Stimulated activated naive CD4-positive, alpha-beta T cell treated with Interleukin-2 at 50 U/mL for 16 hours (primary cell): ENCODE data around the gene APRT.

Experiments used
- DNase-seq: peaks from one replicate; lab custom pipeline; 2025; lab: John Stamatoyannopoulos, UW

The APRT gene

DNA sequence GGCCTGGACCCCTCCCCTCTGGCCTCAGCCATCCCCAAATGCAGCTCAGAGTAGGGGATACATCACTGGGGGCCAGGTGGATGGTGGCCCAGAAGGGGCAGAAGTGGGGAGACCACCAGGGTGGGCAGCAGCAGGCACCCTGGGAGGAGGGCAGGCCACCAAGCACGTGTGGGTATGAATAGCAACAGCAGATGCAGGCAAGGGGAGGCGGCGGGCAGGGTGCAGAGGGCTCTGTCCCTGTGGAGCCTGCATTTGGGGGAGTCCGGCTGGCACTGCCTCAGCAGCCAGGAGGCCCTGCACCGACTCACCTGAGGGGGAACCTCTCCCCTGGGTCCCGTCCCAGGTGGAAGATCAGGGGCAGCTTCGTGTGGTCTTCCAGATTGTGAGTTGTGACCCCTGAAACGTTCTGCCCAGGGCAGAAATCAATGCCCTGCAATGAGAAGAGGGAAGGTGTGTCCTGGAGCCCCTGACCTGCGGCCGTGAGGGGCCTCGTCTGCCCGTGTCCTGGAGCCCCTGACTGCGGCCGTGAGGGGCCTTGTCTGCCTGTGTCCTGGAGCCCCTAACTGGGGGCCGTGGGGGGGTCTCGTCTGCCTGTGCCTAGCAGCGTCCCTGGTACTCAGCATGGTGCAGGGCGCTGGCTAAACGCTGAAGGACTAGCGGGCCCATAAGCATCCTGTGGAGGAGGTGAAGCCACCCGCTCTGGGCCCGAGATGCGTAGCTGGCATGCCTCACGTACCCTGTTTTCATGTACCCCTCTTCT is 10.7 kb upstream of the APRT start:
- no peak for DNase-seq

DNA sequence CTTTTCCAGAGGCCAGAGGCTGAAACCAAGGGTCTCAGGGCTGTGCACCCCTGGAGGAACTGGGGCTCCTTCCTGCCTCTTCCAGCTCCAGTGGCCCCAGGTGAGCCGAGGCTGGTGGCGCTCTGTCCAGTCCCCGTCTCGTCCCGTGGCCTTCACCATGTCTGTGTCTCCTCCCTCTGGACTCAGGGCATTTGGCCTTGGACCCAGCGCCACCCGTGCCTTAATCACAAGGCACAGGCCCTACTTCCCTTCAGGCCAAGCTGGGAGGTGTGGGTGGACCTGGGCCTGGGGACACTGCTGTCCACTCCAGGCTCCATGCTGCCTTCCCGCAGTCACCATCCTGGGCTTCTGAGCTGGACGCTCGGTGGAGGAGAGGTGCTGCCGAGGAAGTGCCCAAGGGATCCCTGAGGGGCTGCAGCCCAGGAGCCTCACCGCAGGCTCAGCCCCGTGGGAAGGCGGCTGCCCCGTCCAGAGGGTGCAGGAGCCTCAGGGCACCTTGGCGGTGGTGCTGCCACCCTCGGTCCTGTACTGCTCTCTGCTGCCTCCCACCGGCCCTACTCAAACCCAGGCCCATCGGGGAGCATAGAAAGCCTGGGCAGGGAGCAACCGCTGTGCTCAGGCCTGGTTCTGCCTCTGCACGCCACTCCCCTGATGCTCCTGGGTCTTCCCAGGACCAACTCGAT is 9.6 kb upstream of the APRT start:
- no peak for DNase-seq

- no peak for DNase-seq
Measured at GRCh38 chr16:88820385-88821025, 8.8 kb upstream of the APRT start.

DNA sequence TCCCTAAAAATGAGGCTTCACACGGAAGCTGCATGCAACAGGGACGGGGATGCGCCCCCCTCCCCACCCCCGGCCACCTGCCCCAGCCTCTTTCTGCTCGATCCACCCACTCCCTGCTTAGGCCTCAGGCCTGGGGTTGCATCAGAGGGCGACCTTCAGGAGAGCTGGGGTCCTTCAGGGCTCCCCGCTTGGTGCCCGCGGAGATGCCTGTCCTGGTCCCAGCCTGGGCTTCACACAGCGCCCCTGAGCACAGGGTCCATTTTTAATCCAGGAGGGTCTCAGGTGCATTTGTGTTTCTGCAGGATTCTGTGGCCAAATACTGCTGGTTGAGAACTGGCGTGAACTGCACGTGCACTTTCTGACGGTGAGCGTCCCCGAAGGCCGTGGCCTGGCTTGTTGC is 7.4 kb upstream of the APRT start:
- no peak for DNase-seq

DNA sequence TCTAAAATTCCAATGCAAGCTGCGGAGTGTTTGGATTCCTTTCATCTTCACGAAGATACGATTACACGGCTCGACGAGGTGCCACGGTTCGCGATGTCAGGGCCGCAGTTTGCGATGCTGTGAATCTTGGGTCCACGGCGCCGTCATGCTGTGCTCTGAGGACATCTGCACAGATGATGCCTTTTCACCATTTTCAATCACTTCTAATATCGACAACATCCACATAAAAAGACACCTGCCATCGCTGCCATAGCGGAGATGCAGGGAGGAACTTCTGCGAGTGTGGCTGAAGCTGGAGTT is 6.8 kb upstream of the APRT start:
- no peak for DNase-seq

GRCh38 chr16:88817785-88818574 is 6.3 kb upstream of the APRT start:
- no peak for DNase-seq

- no peak for DNase-seq
Measured at GRCh38 chr16:88816736-88817535, 5.2 kb upstream of the APRT start.

DNA sequence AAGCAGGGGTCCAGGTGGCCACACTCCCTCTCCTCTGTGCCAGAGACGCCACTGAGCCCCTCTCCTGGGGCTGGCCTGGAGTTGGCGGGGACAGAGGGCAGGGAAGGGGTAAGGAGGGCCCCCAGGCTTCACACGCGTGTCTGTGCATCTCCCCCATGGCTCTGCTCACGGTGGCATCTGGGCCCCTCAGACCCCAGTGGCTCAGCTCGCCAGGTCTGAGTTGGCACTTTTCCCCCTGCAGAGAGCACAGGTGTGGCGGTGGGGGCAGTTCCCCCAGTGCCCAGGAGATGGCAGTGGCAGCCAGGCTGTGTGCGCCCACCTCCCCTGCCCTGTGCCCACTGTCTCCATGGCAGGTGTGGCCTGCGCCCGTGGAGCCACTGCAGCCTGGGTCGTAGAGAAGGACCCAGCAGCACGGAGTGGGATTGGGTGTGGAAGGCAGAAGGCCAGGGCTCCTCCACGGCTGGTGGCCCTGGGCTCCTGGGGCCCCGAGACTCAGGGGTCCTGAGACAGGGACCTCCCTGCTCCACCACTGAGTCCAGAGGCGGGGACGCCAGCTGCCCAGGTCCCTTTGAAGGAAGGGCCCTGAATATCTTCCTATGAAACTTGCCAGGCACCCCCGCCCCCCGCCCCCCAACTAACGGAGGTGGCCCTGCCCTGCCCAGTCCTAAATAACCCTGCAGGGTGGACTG is 4.3 kb upstream of the APRT start:
- peak; percentile 36 for DNase-seq

DNA sequence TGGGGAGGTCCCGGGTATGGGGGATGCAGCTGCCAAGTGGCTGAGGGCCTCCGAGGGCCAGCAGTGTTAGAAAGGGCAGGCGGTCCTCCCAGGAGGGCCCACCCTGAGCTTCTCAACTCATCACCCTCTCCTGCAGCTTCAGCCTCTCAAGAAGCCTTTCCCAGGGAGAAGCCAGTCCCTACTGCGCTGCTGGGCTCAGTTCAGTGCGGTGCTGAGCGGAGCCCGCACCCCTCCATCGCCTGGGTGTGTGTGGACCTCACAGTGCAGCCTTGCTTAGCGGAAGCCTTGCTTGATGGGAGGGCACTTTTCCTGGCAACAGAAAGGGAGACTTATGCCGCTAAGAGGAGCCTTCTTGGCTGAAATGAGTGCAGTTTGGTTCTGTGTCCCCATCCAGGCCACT is 3.5 kb upstream of the APRT start:
- no peak for DNase-seq

DNA sequence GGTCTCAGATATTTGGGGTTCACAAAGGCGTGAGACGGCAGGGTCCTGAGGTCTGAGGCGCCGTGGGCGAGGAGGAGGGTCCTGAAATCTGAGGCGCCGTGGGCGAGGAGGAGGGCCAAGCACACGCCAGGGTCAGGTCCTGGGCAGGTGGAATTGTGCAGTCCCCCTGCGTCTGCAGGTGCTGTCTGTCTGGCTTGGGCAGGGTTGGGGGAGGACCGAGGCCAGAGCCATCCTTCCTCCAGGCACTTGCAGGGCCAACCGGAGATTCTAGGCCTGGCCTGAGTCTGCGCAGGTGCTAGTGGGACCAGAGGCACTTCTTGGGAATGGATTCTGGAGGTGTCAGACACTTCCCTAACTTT is 2.4 kb upstream of the APRT start:
- DNase-seq = no peak

DNA sequence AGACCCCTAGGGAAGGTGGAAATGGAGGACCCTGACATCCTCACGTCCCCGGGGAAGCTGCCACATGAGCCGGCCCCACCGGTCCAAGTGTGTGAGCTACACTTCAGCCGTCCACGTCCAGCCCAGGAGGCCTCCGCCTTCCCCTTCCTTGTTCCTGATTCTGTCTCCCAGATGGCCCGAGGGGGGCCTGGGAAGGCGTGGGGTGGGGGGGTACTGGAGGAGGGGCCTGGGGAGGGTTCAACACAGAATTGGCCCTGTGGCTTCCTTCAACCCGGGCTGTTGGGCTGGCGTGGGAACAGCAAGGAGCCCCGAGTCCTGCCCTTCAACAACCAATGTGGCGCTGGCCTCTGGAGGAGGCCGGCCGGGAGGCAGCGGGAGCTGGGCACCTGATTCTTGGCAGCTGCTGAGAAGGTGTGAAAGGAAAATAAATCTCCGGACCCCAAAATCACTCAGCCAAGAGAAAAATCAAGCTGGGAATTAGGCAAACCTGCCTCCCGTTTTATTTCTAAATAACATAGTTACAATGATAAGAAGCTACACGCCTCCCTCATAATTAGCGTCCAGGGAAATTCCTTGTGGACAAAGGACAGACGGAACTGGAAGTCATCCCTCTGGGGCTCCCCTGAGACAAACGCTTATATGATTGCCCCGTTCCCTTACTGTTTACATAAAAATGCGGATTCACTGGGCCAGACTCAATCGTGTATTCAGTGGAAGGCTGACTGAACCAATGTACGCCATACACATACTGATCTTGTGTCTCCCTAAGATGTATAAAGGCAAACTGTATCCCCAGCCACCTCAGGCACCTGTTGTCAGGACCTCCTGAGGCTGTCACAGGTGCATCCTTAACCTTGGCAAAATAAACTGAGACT is 1.8 kb upstream of the APRT start:
- no peak for DNase-seq

- DNase-seq = no peak
Measured at GRCh38 chr16:88812513-88813268, 963 bp upstream of the APRT start.

DNA sequence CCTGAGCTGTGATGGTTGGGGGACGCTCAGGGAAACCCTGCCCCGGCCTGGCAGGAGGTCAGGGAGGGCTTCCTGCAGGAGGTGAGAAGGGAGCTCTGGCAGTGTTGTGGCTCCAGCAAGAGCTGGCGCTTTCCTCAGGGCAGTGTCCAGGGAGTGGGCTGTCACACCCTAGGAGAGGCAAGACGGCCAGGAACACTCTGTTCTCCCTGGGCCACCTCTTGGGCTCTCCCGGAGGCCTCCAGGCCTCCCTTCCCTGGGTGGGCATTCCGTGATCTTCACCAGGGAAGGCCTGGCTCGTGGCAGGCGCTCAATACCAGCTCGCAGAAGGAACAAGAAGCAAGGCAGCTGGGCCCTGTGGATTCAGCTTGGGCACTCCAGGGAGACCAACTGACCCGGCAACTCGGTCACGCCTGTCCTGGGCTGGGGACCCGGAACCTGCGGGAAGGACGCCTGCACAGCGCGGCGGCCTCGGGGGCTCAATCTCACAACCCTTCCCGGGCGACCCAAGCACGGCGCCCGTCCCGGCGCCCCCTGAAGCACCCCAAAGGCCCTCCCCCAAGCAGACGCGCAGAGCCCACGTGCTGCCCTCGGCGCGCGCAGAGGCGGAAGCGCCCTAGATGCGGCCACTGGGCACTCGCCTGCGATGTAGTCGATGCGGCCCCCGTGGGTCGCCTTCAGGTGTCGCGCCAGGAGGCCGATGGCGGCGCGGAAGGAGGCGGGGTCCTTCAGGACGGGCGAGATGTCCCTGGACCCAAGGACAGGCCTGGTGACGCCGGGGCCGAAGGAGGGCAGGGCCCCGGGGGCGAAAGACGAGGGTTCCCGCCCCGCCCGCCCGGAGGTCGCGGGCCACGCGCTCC is 588 bp downstream of the APRT start:
- peak; percentile 60 for DNase-seq

- DNase-seq = no peak
Measured at GRCh38 chr16:88810166-88810911, 1.4 kb downstream of the APRT start.

- DNase-seq = no peak
Measured at GRCh38 chr16:88809676-88810165, 2.0 kb downstream of the APRT start.

DNA sequence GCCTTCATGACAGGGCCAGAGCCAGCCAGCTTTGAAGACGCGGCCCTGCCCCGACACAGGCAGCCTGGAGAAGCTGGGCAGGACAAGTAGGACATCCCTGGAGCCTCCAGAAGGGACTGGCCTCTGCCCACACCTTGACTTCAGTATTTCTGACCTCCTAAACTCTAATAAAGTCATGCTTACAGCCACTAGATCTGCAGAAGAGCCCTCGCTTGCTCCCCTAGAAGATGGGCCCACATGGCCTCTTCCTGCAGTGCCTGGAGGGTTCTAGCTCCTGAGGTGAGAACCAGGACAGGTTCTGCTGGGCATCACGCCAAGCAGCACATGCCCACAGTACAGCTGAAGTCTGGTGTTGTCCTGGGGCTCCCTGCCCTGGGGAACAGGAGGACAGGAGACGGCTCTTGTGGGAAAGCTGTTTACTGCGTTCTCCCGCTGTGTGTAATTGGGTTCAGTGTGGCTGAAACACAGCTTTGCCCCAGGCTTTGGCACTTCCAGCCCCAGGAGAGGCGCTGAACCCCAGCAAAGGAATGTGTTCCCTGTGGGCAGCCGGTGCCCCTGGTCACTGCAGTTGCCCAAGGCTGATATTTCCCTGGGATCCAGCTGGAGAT is 2.6 kb downstream of the APRT start:
- no peak for DNase-seq
